Endothelial cell of umbilical vein (primary cell): Measurements from ENCODE around the gene POLE. TPM values are rescaled to one million over a fixed set of nuclear protein-coding genes. Genes with fewer than 3 reads are reported as not detected.

Experiments
- BruUV-seq: library from RNA; stranded (reverse); fragments of 400-500 nt; replicated peaks from 2 replicates; lab custom pipeline; 2021; lab: Mats Ljungman, UMichigan
- CTCF ChIA-PET: fragments of 300-600, 350-600 bp; sonication (Branson Sonifier 250); formaldehyde crosslinking; loops from one replicate; lab custom pipeline; 2021; ENCODE audit warnings: antibody characterized with exemption, inconsistent platforms; lab: Charles Lee
- POLR2A ChIA-PET: fragments of 300-600, 350-600 bp; sonication (Branson Sonifier 250); formaldehyde crosslinking; loops from one replicate; lab custom pipeline; 2021; ENCODE audit warnings: antibody characterized with exemption, inconsistent platforms; lab: Charles Lee
- DNase-seq: peaks from one replicate; pipeline ENCODE4 v3.0.0-alpha.2; 2011; ENCODE audit warnings: low read depth, low spot score
- FAIRE-seq: peaks from 2 replicates; lab custom pipeline; 2011; peaks lifted over from hg19 to GRCh38; lab: Jason Lieb, UNC
- H2AFZ ChIP-seq: 2 replicates; pipeline ENCODE4 v1.6.0; 2012; ENCODE audit warnings: low read depth, low read length, control low read depth, inconsistent platforms
- H3K27ac ChIP-seq: 2 replicates; pipeline ENCODE4 v1.5.1; 2011; ENCODE audit warnings: low read depth, mild to moderate bottlenecking, control low read depth, low read length, moderate library complexity; ENCODE audit not compliant: insufficient read depth
- H3K27me3 ChIP-seq, 2 experiments: 2 replicates each; pipeline versions ENCODE4 v1.6.0 to v1.6.1; 2011; ENCODE audit warnings: low read length in 2 of 2, mixed read lengths in 1 of 2; ENCODE audit not compliant: control insufficient read depth in 2 of 2, insufficient read depth in 2 of 2
- H3K36me3 ChIP-seq, 2 experiments: 2 replicates in 1 of 2; 3 replicates in 1 of 2; pipeline ENCODE4 v1.5.1; 2011; ENCODE audit warnings: low read length in 2 of 2, mild to moderate bottlenecking in 1 of 2, moderate library complexity in 1 of 2; ENCODE audit not compliant: control insufficient read depth in 2 of 2, insufficient read depth in 2 of 2; ENCODE audit errors: extremely low read depth in 1 of 2
- H3K4me1 ChIP-seq: 3 replicates; pipeline ENCODE4 v1.5.1; 2011; ENCODE audit warnings: mild to moderate bottlenecking, low read length; ENCODE audit not compliant: control insufficient read depth, insufficient read depth; ENCODE audit errors: extremely low read depth
- H3K4me2 ChIP-seq: 2 replicates; pipeline ENCODE4 v1.6.1; 2011; ENCODE audit warnings: low read length, control low read depth, mixed read lengths; ENCODE audit not compliant: insufficient read depth
- H3K4me3 ChIP-seq, 3 experiments: fragments of 200-600 bp in 1 of 3; sonication (generic), shearing (Covaris generic) in 1 of 3; replicated peaks in 1 of 3; 2 replicates each; pipeline ENCODE4 v1.5.1; 2011 to 2016; ENCODE audit warnings: control low read depth in 3 of 3, low read length in 3 of 3, mild to moderate bottlenecking in 2 of 3, inconsistent platforms in 1 of 3, low read depth in 1 of 3, moderate library complexity in 1 of 3; ENCODE audit not compliant: insufficient read depth in 1 of 3
- H3K79me2 ChIP-seq: 2 replicates; pipeline ENCODE4 v1.6.0; 2012; ENCODE audit warnings: low read length, inconsistent platforms; ENCODE audit not compliant: control insufficient read depth, insufficient read depth
- H3K9ac ChIP-seq: replicated peaks from 2 replicates; pipeline ENCODE3; 2011; ENCODE audit warnings: low read length, control low read depth; ENCODE audit not compliant: insufficient read depth; ENCODE audit errors: extremely low read depth
- H3K9me1 ChIP-seq: replicated peaks from 3 replicates; pipeline ENCODE4 v1.6.0; 2011; ENCODE audit warnings: mild to moderate bottlenecking, low read length; ENCODE audit not compliant: control insufficient read depth, insufficient read depth; ENCODE audit errors: extremely low read depth
- H3K9me3 ChIP-seq: replicated peaks from 2 replicates; pipeline ENCODE4 v1.5.1; 2012; ENCODE audit warnings: low read length, inconsistent platforms; ENCODE audit not compliant: control insufficient read depth, insufficient read depth
- H4K20me1 ChIP-seq: replicated peaks from 2 replicates; pipeline ENCODE3; 2011; ENCODE audit warnings: mild to moderate bottlenecking, low read length; ENCODE audit not compliant: control insufficient read depth, insufficient read depth; ENCODE audit errors: extremely low read depth
- CTCF ChIP-seq, 2 donors: IDR thresholded peaks; 1 replicate in 1 of 2; 2 replicates in 1 of 2; pipeline ENCODE4 v1.5.1; 2011; ENCODE audit warnings: low read length in 2 of 2, mild to moderate bottlenecking in 2 of 2, moderate library complexity in 2 of 2, control low read depth in 1 of 2, inconsistent platforms in 1 of 2, low read depth in 1 of 2; ENCODE audit not compliant: insufficient read depth in 1 of 2; ENCODE audit errors: extremely low read depth in 1 of 2
- FOS ChIP-seq: IDR thresholded peaks from 2 replicates; pipeline ENCODE4 v1.6.1; 2011; ENCODE audit warnings: mild to moderate bottlenecking, low read length, moderate library complexity, borderline replicate concordance; ENCODE audit not compliant: insufficient read depth
- GATA2 ChIP-seq: IDR thresholded peaks from 2 replicates; pipeline ENCODE4 v1.7.0; 2011; ENCODE audit warnings: low read depth, mild to moderate bottlenecking, moderate library complexity, mixed read lengths, low read length; ENCODE audit not compliant: insufficient read length, insufficient read depth
- JUN ChIP-seq: IDR thresholded peaks from 2 replicates; pipeline ENCODE4 v1.6.1; 2011; ENCODE audit warnings: borderline replicate concordance, low read depth; ENCODE audit not compliant: insufficient read length, insufficient read depth
- MAX ChIP-seq: IDR thresholded peaks from 2 replicates; pipeline ENCODE4 v1.6.1; 2011; ENCODE audit not compliant: insufficient read depth, insufficient read length
- POLR2A ChIP-seq: IDR thresholded peaks from 2 replicates; pipeline ENCODE4 v1.6.1; 2012; ENCODE audit warnings: low read depth, mild to moderate bottlenecking, control low read depth, low read length
- POLR2AphosphoS5 ChIP-seq: IDR thresholded peaks from 2 replicates; pipeline ENCODE4 v1.6.1; 2012; ENCODE audit warnings: low read depth, mild to moderate bottlenecking, control low read depth, low read length, moderate library complexity; ENCODE audit not compliant: insufficient read depth
- dilution Hi-C: fragments of 300-500 bp; cut with MboI; formaldehyde crosslinking; loops from one replicate; pipeline ENCODE4 v1.15.0; 2019; ENCODE audit warnings: low sequenced_read_pairs; ENCODE audit not compliant: extremely low pct_ligation_motif_present
- intact Hi-C: fragments of 100-400 bp; cut with micrococcal nuclease; formaldehyde crosslinking; loops from one replicate; pipeline ENCODE4 v1.10.0; 2022
- polyA plus RNA-seq, 4 experiments: library from polyadenylated mRNA; depleted of rRNA in 3 of 4; stranded (reverse) in 3 of 4; unstranded in 1 of 4; fragments of >200 nt; gene quantifications; 2 replicates each; pipeline versions ENCODE4 v1.2.1 to v1.2.3, GENCODE V29; 2011 to 2012; ENCODE audit warnings: missing spikeins in 1 of 4
- total RNA-seq: library from RNA; stranded (reverse); gene quantifications from 2 replicates; pipeline ENCODE4 v1.2.3, GENCODE V29; 2021

The POLE gene
- total and polyA plus RNA-seq, 2 donors (not counting 3 experiments of a cell fraction or from before 2014, with no cell fraction given), result 22.9 to 82.7 TPM

GRCh38 chr12:132661972-132662371 lies 25.2 kb downstream of the POLE start:
- Histone ChIP-seq H3K4me1 (no peaks in the 10 kb centered on the region), H3K9me3 (no peaks in the 10 kb centered on the region), H3K9ac (no peak overlapping the region), H3K79me2 (no peaks in the 10 kb centered on the region), H3K36me3 (peaks cover 6 to 30% of the 10 kb centered on the region in 2 experiments), H3K4me2 (no peak overlapping the region), H3K27ac (no peak overlapping the region), H3K4me3 (no peak overlapping the region), H4K20me1 (no peaks in the 10 kb centered on the region), H2AFZ (no peak overlapping the region), H3K9me1 (no peaks in the 10 kb centered on the region), H3K27me3 (no peaks in the 10 kb centered on the region)
- FAIRE-seq (no peak), DNase-seq (no peak)
- no TSS peak for BruUV-seq
- dilution Hi-C loops, result no loop called here
- TF ChIP-seq FOS, result no peak
- no peak for TF ChIP-seq POLR2AphosphoS5
- no peak for TF ChIP-seq POLR2A
- TF ChIP-seq JUN, result no peak
- TF ChIP-seq MAX, result no peak
- intact Hi-C loops, result no loop called here
- ChIA-PET CTCF (interaction anchor here (1.2 kb wide), 1 partner anchor 23 kb away, joined by 3 read pairs; no protein-coding TSS in a partner anchor), POLR2A (no interaction called here)

- Histone ChIP-seq H3K9me1 (no peaks in the 10 kb centered on the region), H4K20me1 (no peaks in the 10 kb centered on the region), H3K27ac (no peak overlapping the region), H3K79me2 (no peaks in the 10 kb centered on the region), H3K4me2 (no peak overlapping the region), H3K4me1 (no peaks in the 10 kb centered on the region), H2AFZ (no peak overlapping the region), H3K9ac (no peak overlapping the region), H3K4me3 (no peak overlapping the region), H3K9me3 (no peaks in the 10 kb centered on the region), H3K27me3 (no peaks in the 10 kb centered on the region), H3K36me3 (peaks cover 6 to 31% of the 10 kb centered on the region in 2 experiments)
- dilution Hi-C loops (no loop called here), intact Hi-C loops (no loop called here)
- DNase-seq (no peak), FAIRE-seq (no peak)
- CTCF ChIA-PET, result interaction anchor here (1.2 kb wide), 1 partner anchor 22 kb away, joined by 3 read pairs; no protein-coding TSS in a partner anchor
- POLR2A ChIA-PET, result no interaction called here
- BruUV-seq, result no TSS peak
- no peak for TF ChIP-seq JUN
- TF ChIP-seq MAX, result no peak
- no peak for TF ChIP-seq FOS
- no peak for TF ChIP-seq POLR2AphosphoS5
- no peak for TF ChIP-seq CTCF (IDR thresholded peaks at IDR 0.05; ENCODE audit: extremely low read depth in 1 of 2, insufficient read depth in 1 of 2, low read depth in 1 of 2, low read length in 2 of 2)
- no peak for TF ChIP-seq GATA2
These were observed 26.1 kb downstream of the POLE start for GRCh38 chr12:132660996-132661395.
